CD14-positive monocyte (primary cell): ENCODE measurements around the gene SYNE2. TPM values are rescaled to one million over a fixed set of nuclear protein-coding genes. Genes with fewer than 3 reads are reported as not detected.

Source experiments
- DNase-seq, 3 donors: peaks; one replicate each; pipeline ENCODE4 v3.0.0-alpha.2; 2011 to 2022
- H2AFZ ChIP-seq: 2 replicates; pipeline ENCODE4 v1.6.0; 2012; ENCODE audit warnings: mild to moderate bottlenecking, low read depth, low read length, inconsistent platforms; ENCODE audit not compliant: insufficient read depth, poor library complexity, severe bottlenecking
- H3K27ac ChIP-seq, 2 donors: 1 replicate in 1 of 2; 2 replicates in 1 of 2; pipeline ENCODE4 v1.5.1; 2012 to 2013; ENCODE audit warnings: low read length in 2 of 2, control low read depth in 1 of 2, inconsistent platforms in 1 of 2, low read depth in 1 of 2, mild to moderate bottlenecking in 1 of 2
- H3K27me3 ChIP-seq, 2 donors: one replicate each; pipeline versions ENCODE4 v1.6.0 to v1.6.1; 2011 to 2013; ENCODE audit warnings: low read length in 2 of 2; ENCODE audit not compliant: control insufficient read depth in 2 of 2, insufficient read depth in 2 of 2
- H3K36me3 ChIP-seq, 2 donors: replicated peaks in 1 of 2; 1 replicate in 1 of 2; 2 replicates in 1 of 2; pipeline versions ENCODE4 v1.5.1 to v1.6.1; 2012 to 2013; ENCODE audit warnings: low read length in 2 of 2, control low read depth in 1 of 2, inconsistent platforms in 1 of 2, mild to moderate bottlenecking in 1 of 2; ENCODE audit not compliant: insufficient read depth in 2 of 2, control insufficient read depth in 1 of 2
- H3K4me1 ChIP-seq, 2 donors: 1 replicate in 1 of 2; 2 replicates in 1 of 2; pipeline versions ENCODE4 v1.5.1 to v1.6.1; 2012 to 2013; ENCODE audit warnings: low read length in 2 of 2, control low read depth in 1 of 2, inconsistent platforms in 1 of 2, mild to moderate bottlenecking in 1 of 2, moderate library complexity in 1 of 2; ENCODE audit not compliant: insufficient read depth in 2 of 2, control insufficient read depth in 1 of 2
- H3K4me2 ChIP-seq: replicated peaks from 2 replicates; pipeline ENCODE3; 2012; ENCODE audit warnings: low read length, moderate library complexity, mild to moderate bottlenecking; ENCODE audit not compliant: poor library complexity, severe bottlenecking; ENCODE audit errors: extremely low read depth
- H3K4me3 ChIP-seq, 3 experiments: fragments of 200-600 bp in 1 of 3; sonication (generic) in 1 of 3; replicated peaks in 1 of 3; 1 replicate in 2 of 3; 2 replicates in 1 of 3; pipeline ENCODE4 v1.5.1; 2011 to 2013; ENCODE audit warnings: low read length in 3 of 3, mild to moderate bottlenecking in 3 of 3, control low read depth in 2 of 3, low read depth in 2 of 3, inconsistent platforms in 1 of 3, moderate library complexity in 1 of 3
- H3K79me2 ChIP-seq: 2 replicates; pipeline ENCODE4 v1.6.0; 2012; ENCODE audit warnings: mild to moderate bottlenecking, control low read depth, inconsistent platforms, low read length, moderate library complexity; ENCODE audit not compliant: insufficient read depth
- H3K9ac ChIP-seq: 2 replicates; pipeline ENCODE4 v1.6.0; 2017; ENCODE audit warnings: low read length, mild to moderate bottlenecking; ENCODE audit not compliant: insufficient read depth, poor library complexity, severe bottlenecking
- H3K9me3 ChIP-seq, 2 donors: replicated peaks in 1 of 2; 1 replicate in 1 of 2; 2 replicates in 1 of 2; pipeline versions ENCODE4 v1.5.1 to v1.6.1; 2012 to 2013; ENCODE audit warnings: low read length in 2 of 2, control low read depth in 1 of 2; ENCODE audit not compliant: control insufficient read depth in 1 of 2, insufficient read depth in 1 of 2
- H4K20me1 ChIP-seq: 2 replicates; pipeline ENCODE4 v1.6.0; 2012; ENCODE audit warnings: mild to moderate bottlenecking, low read length, control low read depth, moderate library complexity; ENCODE audit not compliant: insufficient read depth
- H3K27ac Mint-ChIP-seq, 7 donors: one replicate each; pipeline ENCODE4 v1.8.0; 2020; ENCODE audit warnings: mild to moderate bottlenecking in 7 of 7, mixed read lengths in 7 of 7, moderate library complexity in 6 of 7, inconsistent platforms in 2 of 7
- H3K27me3 Mint-ChIP-seq, 3 donors: one replicate each; pipeline ENCODE4 v1.8.0; 2021 to 2022; ENCODE audit warnings: low read depth in 3 of 3, mild to moderate bottlenecking in 3 of 3, mixed read lengths in 3 of 3, moderate library complexity in 3 of 3, inconsistent platforms in 1 of 3
- H3K36me3 Mint-ChIP-seq, 2 donors: one replicate each; pipeline ENCODE4 v1.8.0; 2020; ENCODE audit warnings: mixed read lengths in 2 of 2, inconsistent platforms in 1 of 2, mild to moderate bottlenecking in 1 of 2
- H3K4me1 Mint-ChIP-seq: one replicate; pipeline ENCODE4 v1.8.0; 2020; ENCODE audit warnings: mild to moderate bottlenecking, mixed read lengths
- H3K4me3 Mint-ChIP-seq, 2 donors: one replicate each; pipeline ENCODE4 v1.8.0; 2020; ENCODE audit warnings: mild to moderate bottlenecking in 2 of 2, mixed read lengths in 2 of 2, moderate library complexity in 1 of 2
- H3K9me3 Mint-ChIP-seq, 7 donors: one replicate each; pipeline ENCODE4 v1.8.0; 2020 to 2022; ENCODE audit warnings: mixed read lengths in 7 of 7, mild to moderate bottlenecking in 6 of 7, moderate library complexity in 6 of 7, inconsistent platforms in 2 of 7
- CTCF ChIP-seq: fragments of 200-600 bp; IDR thresholded peaks from one replicate; pipeline ENCODE4 v1.8.0; 2022; ENCODE audit warnings: antibody characterized with exemption, mild to moderate bottlenecking
- intact Hi-C, 2 donors: fragments of 100-400 bp; cut with micrococcal nuclease; formaldehyde crosslinking; loops; one replicate each; pipeline versions ENCODE4 v1.15.0 to v1.15.1; 2023
- polyA plus RNA-seq, 3 donors: library from polyadenylated mRNA; depleted of rRNA in 1 of 3; unstranded in 2 of 3; stranded (reverse) in 1 of 3; fragments of 300-500 nt in 2 of 3; fragments of >200 nt in 1 of 3; fragmentation: Illumina TruSeq in 2 of 3; gene quantifications; 1 replicate in 2 of 3; 2 replicates in 1 of 3; pipeline ENCODE4 v1.2.3, GENCODE V29; 2012 to 2021

Gene SYNE2
- polyA plus RNA-seq, 3 donors, result 0.06 to 0.46 (median 0.44) TPM

- H3K27ac Mint-ChIP-seq, result no peak overlapping the region
- H3K4me3 Mint-ChIP-seq, result no peak overlapping the region
- H3K9ac ChIP-seq, result no peak overlapping the region
- intact Hi-C loops, result no loop called here
- no peak overlapping the region for H3K4me3 ChIP-seq
- no peaks in the 10 kb centered on the region for H3K79me2 ChIP-seq
- H3K36me3 ChIP-seq, result no peaks in the 10 kb centered on the region
- no peak overlapping the region for H3K4me2 ChIP-seq
- no peaks in the 10 kb centered on the region for H4K20me1 ChIP-seq
- H3K36me3 Mint-ChIP-seq, result no peaks in the 10 kb centered on the region
- no peak for DNase-seq
- TF ChIP-seq CTCF, result no peak
- peaks cover 6 to 12% (median 7%) of the 10 kb centered on the region in 3 donors for H3K27me3 Mint-ChIP-seq
- H3K27me3 ChIP-seq, result peaks cover 6 to 9% of the 10 kb centered on the region in 2 donors
- H2AFZ ChIP-seq, result no peak overlapping the region
- no peaks in the 10 kb centered on the region for H3K4me1 ChIP-seq
- H3K27ac ChIP-seq, result no peak overlapping the region
- H3K4me1 Mint-ChIP-seq, result no peaks in the 10 kb centered on the region
- H3K9me3 ChIP-seq, result peaks cover 4 to 16% of the 10 kb centered on the region in 2 donors
- H3K9me3 Mint-ChIP-seq, result peaks cover 9 to 33% (median 24%) of the 10 kb centered on the region in 7 donors
Observed at GRCh38 chr14:63923422-63923752, 70.6 kb downstream of the SYNE2 start.

- Mint-ChIP-seq H3K4me1 (no peaks in the 10 kb centered on the region), H3K9me3 (peaks cover 9 to 33% (median 24%) of the 10 kb centered on the region in 7 donors)
- no peaks in the 10 kb centered on the region for H3K36me3 ChIP-seq
Observed at GRCh38 chr14:63924375-63924774, 71.6 kb downstream of the SYNE2 start.

More at GRCh38 chr14:63924375-63924774, 71.6 kb downstream of the SYNE2 start:
- Mint-ChIP-seq H3K4me3 (no peak overlapping the region), H3K27ac (no peak overlapping the region), H3K27me3 (peaks cover 3 to 13% (median 6%) of the 10 kb centered on the region in 3 donors), H3K36me3 (no peaks in the 10 kb centered on the region)
- no peak overlapping the region for H3K4me3 ChIP-seq
- no peak overlapping the region for H2AFZ ChIP-seq
- H3K4me2 ChIP-seq, result no peak overlapping the region
- H3K79me2 ChIP-seq, result no peaks in the 10 kb centered on the region
- peaks cover under 1 to 4% of the 10 kb centered on the region in 2 donors for H3K27me3 ChIP-seq
- intact Hi-C loops, result no loop called here
- H3K9me3 ChIP-seq, result peaks cover 4 to 16% of the 10 kb centered on the region in 2 donors
- no peak overlapping the region for H3K27ac ChIP-seq
- no peak overlapping the region for H3K9ac ChIP-seq
- TF ChIP-seq CTCF, result no peak
- no peaks in the 10 kb centered on the region for H3K4me1 ChIP-seq
- DNase-seq, result no peak
- H4K20me1 ChIP-seq, result no peaks in the 10 kb centered on the region
